HCT116 (cell line): ENCODE results near the gene C10orf88.

Source experiments
- CEBPB ChIP-seq: IDR thresholded peaks from 2 replicates; pipeline ENCODE4 v1.6.1; 2012; ENCODE audit warnings: low read depth
- EZH2 ChIP-seq: fragments of 200-600 bp; sonication (generic); IDR thresholded peaks from 2 replicates; pipeline ENCODE4 v1.6.1; 2017; ENCODE audit warnings: antibody characterized with exemption, mixed run types
- POLR2A ChIP-seq: IDR thresholded peaks from 2 replicates; pipeline ENCODE4 v1.7.0; 2011; ENCODE audit warnings: borderline replicate concordance; ENCODE audit not compliant: insufficient read depth, insufficient read length; ENCODE audit errors: extremely low read depth
- TF ChIP-seq, protein P1 (sequence below), 3 experiments: fragments of 200-600 bp in 1 of 3; sonication (generic) in 1 of 3; IDR thresholded peaks in 2 of 3; conservative IDR thresholded peaks in 1 of 3; 2 replicates each; pipeline ENCODE4 v1.5.1; 2012 to 2017; ENCODE audit warnings: low read depth in 2 of 3, low read length in 2 of 3, antibody characterized with exemption in 1 of 3, borderline replicate concordance in 1 of 3, control low read depth in 1 of 3, mild to moderate bottlenecking in 1 of 3, mixed read lengths in 1 of 3, mixed run types in 1 of 3, moderate library complexity in 1 of 3; ENCODE audit not compliant: insufficient read depth in 1 of 3

DNA sequence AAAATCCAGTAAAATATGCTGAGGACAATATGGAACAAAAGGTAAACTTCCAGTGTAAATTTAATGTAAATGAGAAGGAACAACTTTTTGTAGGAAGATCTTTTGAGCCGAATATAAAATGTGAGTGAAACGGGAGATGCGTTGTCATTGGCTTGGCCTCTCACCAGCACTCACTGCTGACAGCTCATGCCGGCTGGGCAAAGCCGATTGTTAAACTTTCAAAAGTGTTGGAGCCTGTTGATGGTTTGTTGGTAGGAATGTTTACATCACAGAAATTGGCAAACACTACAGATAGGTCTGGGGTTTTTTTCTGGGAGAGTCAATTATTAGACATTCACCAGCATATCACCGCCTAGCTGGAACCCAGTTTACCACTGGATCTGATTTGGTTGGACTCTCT is 32.3 kb upstream of the C10orf88 start:
- TF ChIP-seq, protein P1, sequence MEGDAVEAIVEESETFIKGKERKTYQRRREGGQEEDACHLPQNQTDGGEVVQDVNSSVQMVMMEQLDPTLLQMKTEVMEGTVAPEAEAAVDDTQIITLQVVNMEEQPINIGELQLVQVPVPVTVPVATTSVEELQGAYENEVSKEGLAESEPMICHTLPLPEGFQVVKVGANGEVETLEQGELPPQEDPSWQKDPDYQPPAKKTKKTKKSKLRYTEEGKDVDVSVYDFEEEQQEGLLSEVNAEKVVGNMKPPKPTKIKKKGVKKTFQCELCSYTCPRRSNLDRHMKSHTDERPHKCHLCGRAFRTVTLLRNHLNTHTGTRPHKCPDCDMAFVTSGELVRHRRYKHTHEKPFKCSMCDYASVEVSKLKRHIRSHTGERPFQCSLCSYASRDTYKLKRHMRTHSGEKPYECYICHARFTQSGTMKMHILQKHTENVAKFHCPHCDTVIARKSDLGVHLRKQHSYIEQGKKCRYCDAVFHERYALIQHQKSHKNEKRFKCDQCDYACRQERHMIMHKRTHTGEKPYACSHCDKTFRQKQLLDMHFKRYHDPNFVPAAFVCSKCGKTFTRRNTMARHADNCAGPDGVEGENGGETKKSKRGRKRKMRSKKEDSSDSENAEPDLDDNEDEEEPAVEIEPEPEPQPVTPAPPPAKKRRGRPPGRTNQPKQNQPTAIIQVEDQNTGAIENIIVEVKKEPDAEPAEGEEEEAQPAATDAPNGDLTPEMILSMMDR (IDR thresholded peaks at IDR 0.05 in 2 of 3, conservative IDR thresholded peaks at IDR 0.05 in 1 of 3; ENCODE audit: borderline replicate concordance in 1 of 3, insufficient read depth in 1 of 3, low read depth in 2 of 3, low read length in 2 of 3): no peak
- TF ChIP-seq POLR2A (no peak), EZH2 (no peak), CEBPB (no peak)
